H1 (cell line): ENCODE measurements around the gene CENPF. TPM values are rescaled to one million over a fixed set of nuclear protein-coding genes. Genes with fewer than 3 reads are reported as not detected.

Experiments used
- CTCF ChIA-PET: fragments of 300-600 bp; sonication (Branson Sonifier 250); formaldehyde crosslinking; loops from one replicate; lab custom pipeline; 2021; ENCODE audit not compliant: partially characterized antibody; lab: Charles Lee
- POLR2A ChIA-PET: fragments of 300-600 bp; sonication (Branson Sonifier 250); formaldehyde crosslinking; loops from one replicate; lab custom pipeline; 2021; ENCODE audit warnings: inconsistent platforms; ENCODE audit not compliant: partially characterized antibody; lab: Charles Lee
- DNase-seq, 2 experiments: peaks; one replicate each; pipeline versions ENCODE4 v3.0.0 to v3.0.0-alpha.2; 2010 to 2022; ENCODE audit warnings: low spot score in 2 of 2, low read depth in 1 of 2, mixed read lengths in 1 of 2
- FAIRE-seq: peaks from 2 replicates; lab custom pipeline; 2011; peaks lifted over from hg19 to GRCh38; lab: Jason Lieb, UNC
- H2AFZ ChIP-seq: 2 replicates; pipeline ENCODE4 v1.8.1; 2012; ENCODE audit warnings: low read length, inconsistent platforms
- H2AK5ac ChIP-seq: 2 replicates; pipeline ENCODE4 v1.6.1; 2013; ENCODE audit warnings: low read depth, low read length
- H2BK120ac ChIP-seq: replicated peaks from 2 replicates; pipeline ENCODE3; 2013; ENCODE audit warnings: low read depth, low read length, inconsistent platforms
- H2BK12ac ChIP-seq: 2 replicates; pipeline ENCODE4 v1.6.1; 2013; ENCODE audit warnings: low read depth, low read length
- H2BK15ac ChIP-seq: 2 replicates; pipeline ENCODE4 v1.6.1; 2013; ENCODE audit warnings: low read length
- H2BK20ac ChIP-seq: 2 replicates; pipeline ENCODE4 v1.6.1; 2013; ENCODE audit warnings: low read length
- H2BK5ac ChIP-seq: 2 replicates; pipeline ENCODE4 v1.6.1; 2013; ENCODE audit warnings: low read depth, low read length
- H3K14ac ChIP-seq: 2 replicates; pipeline ENCODE4 v1.6.1; 2013; ENCODE audit warnings: inconsistent platforms; ENCODE audit not compliant: insufficient read length
- H3K18ac ChIP-seq: 2 replicates; pipeline ENCODE4 v1.6.1; 2013; ENCODE audit warnings: low read length; ENCODE audit errors: extremely low read depth
- H3K23ac ChIP-seq: 2 replicates; pipeline ENCODE4 v1.6.1; 2013; ENCODE audit warnings: inconsistent platforms; ENCODE audit not compliant: insufficient read length
- H3K23me2 ChIP-seq: 2 replicates; pipeline ENCODE4 v1.6.1; 2013; ENCODE audit warnings: low read depth, low read length
- H3K27ac ChIP-seq: 2 replicates; pipeline ENCODE4 v1.6.1; 2011; ENCODE audit warnings: low read depth, low read length, inconsistent platforms
- H3K27me3 ChIP-seq, 4 experiments: replicated peaks in 1 of 4; 1 replicate in 1 of 4; 2 replicates in 3 of 4; pipeline versions ENCODE4 v1.6.1 to v1.8.1; 2011 to 2013; ENCODE audit warnings: low read length in 3 of 4, mild to moderate bottlenecking in 3 of 4, inconsistent platforms in 2 of 4, mixed read lengths in 2 of 4, moderate library complexity in 1 of 4; ENCODE audit not compliant: control insufficient read depth in 3 of 4, insufficient read depth in 3 of 4; ENCODE audit errors: extremely low read depth in 1 of 4
- H3K36me3 ChIP-seq, 4 experiments: 2 replicates each; pipeline versions ENCODE4 v1.6.1 to v1.8.1; 2011 to 2013; ENCODE audit warnings: mild to moderate bottlenecking in 4 of 4, low read length in 3 of 4, moderate library complexity in 2 of 4, control low read depth in 1 of 4, inconsistent platforms in 1 of 4; ENCODE audit not compliant: insufficient read depth in 4 of 4, control insufficient read depth in 2 of 4
- H3K4ac ChIP-seq: replicated peaks from 2 replicates; pipeline ENCODE3; 2013; ENCODE audit warnings: low read length, low read depth, mixed read lengths, inconsistent platforms; ENCODE audit not compliant: insufficient read length
- H3K4me1 ChIP-seq, 4 experiments: replicated peaks in 1 of 4; 1 replicate in 1 of 4; 2 replicates in 3 of 4; pipeline versions ENCODE4 v1.6.1 to v1.8.1; 2011 to 2013; ENCODE audit warnings: low read length in 3 of 4, inconsistent platforms in 2 of 4, mixed read lengths in 1 of 4; ENCODE audit not compliant: insufficient read depth in 4 of 4, control insufficient read depth in 3 of 4
- H3K4me2 ChIP-seq, 2 experiments: 2 replicates each; pipeline versions ENCODE4 v1.6.1 to v1.8.1; 2011 to 2013; ENCODE audit warnings: low read depth in 2 of 2, low read length in 2 of 2, control low read depth in 1 of 2, inconsistent platforms in 1 of 2, mild to moderate bottlenecking in 1 of 2; ENCODE audit not compliant: insufficient read depth in 1 of 2
- H3K4me3 ChIP-seq, 4 experiments: fragments of 200-600, 300-600 bp in 1 of 4; sonication (generic), shearing (Covaris generic), sonication (Bioruptor Twin) in 1 of 4; 2 replicates each; pipeline versions ENCODE4 v1.5.1 to v1.8.1; 2011 to 2016; ENCODE audit warnings: low read length in 4 of 4, low read depth in 3 of 4, control low read depth in 2 of 4, inconsistent platforms in 2 of 4, mild to moderate bottlenecking in 2 of 4, mixed read lengths in 1 of 4, moderate library complexity in 1 of 4; ENCODE audit not compliant: insufficient read depth in 2 of 4; ENCODE audit errors: extremely low read depth in 1 of 4
- H3K56ac ChIP-seq: replicated peaks from 2 replicates; pipeline ENCODE3; 2013; ENCODE audit warnings: low read depth, mild to moderate bottlenecking, mixed read lengths, low read length, inconsistent platforms; ENCODE audit not compliant: insufficient read length
- H3K79me1 ChIP-seq: 2 replicates; pipeline ENCODE4 v1.6.1; 2013; ENCODE audit warnings: low read depth, low read length, control low read depth
- H3K79me2 ChIP-seq, 2 experiments: 2 replicates each; pipeline versions ENCODE4 v1.6.1 to v1.8.1; 2012 to 2013; ENCODE audit warnings: low read length in 2 of 2, mild to moderate bottlenecking in 2 of 2, inconsistent platforms in 1 of 2; ENCODE audit not compliant: insufficient read depth in 2 of 2, control insufficient read depth in 1 of 2
- H3K9ac ChIP-seq, 4 experiments: replicated peaks in 1 of 4; 1 replicate in 1 of 4; 2 replicates in 3 of 4; pipeline versions ENCODE4 v1.6.1 to v1.8.1; 2011 to 2013; ENCODE audit warnings: low read depth in 3 of 4, low read length in 3 of 4, control low read depth in 2 of 4, mild to moderate bottlenecking in 2 of 4, moderate library complexity in 2 of 4, inconsistent platforms in 1 of 4; ENCODE audit errors: extremely low read depth in 1 of 4
- H3K9me3 ChIP-seq, 2 experiments: 2 replicates each; pipeline versions ENCODE4 v1.6.1 to v1.8.1; 2012 to 2013; ENCODE audit warnings: mild to moderate bottlenecking in 2 of 2, moderate library complexity in 2 of 2, control low read depth in 1 of 2, inconsistent platforms in 1 of 2, low read depth in 1 of 2, low read length in 1 of 2, mixed read lengths in 1 of 2; ENCODE audit not compliant: insufficient read depth in 2 of 2
- H4K20me1 ChIP-seq, 2 experiments: replicated peaks in 1 of 2; 2 replicates each; pipeline versions ENCODE3 to v1.8.1; 2011 to 2013; ENCODE audit warnings: inconsistent platforms in 2 of 2, low read length in 2 of 2, mild to moderate bottlenecking in 1 of 2; ENCODE audit not compliant: insufficient read depth in 2 of 2, control insufficient read depth in 1 of 2
- H4K5ac ChIP-seq: 2 replicates; pipeline ENCODE4 v1.6.1; 2013; ENCODE audit warnings: low read length, low read depth, mixed read lengths, inconsistent platforms; ENCODE audit not compliant: insufficient read length
- H4K8ac ChIP-seq: 2 replicates; pipeline ENCODE4 v1.8.0; 2013; ENCODE audit warnings: mild to moderate bottlenecking, moderate library complexity, low read length, inconsistent platforms; ENCODE audit not compliant: insufficient read depth; ENCODE audit errors: extremely low read depth
- H4K91ac ChIP-seq: replicated peaks from 2 replicates; pipeline ENCODE3; 2013; ENCODE audit warnings: low read length, mixed read lengths, inconsistent platforms; ENCODE audit not compliant: insufficient read length
- ASH2L ChIP-seq: fragments of 200-600, 300-600 bp; sonication (generic); IDR thresholded peaks from one replicate; pipeline ENCODE4 v1.7.1; 2017; ENCODE audit warnings: low read length
- CEBPB ChIP-seq: IDR thresholded peaks from 2 replicates; pipeline ENCODE4 v1.6.1; 2012; ENCODE audit warnings: low read depth, low read length
- CHD1 ChIP-seq: IDR thresholded peaks from 2 replicates; pipeline ENCODE4 v1.6.1; 2012; ENCODE audit warnings: low read depth, low read length, improper control_type of control experiment
- CREB1 ChIP-seq: IDR thresholded peaks from 2 replicates; pipeline ENCODE4 v1.6.1; 2012; ENCODE audit warnings: inconsistent platforms
- HDAC2 ChIP-seq, 2 experiments: fragments of 300-600 bp in 1 of 2; sonication (generic) in 1 of 2; IDR thresholded peaks; 2 replicates each; pipeline ENCODE4 v1.6.1; 2011 to 2012; ENCODE audit warnings: low read depth in 2 of 2, low read length in 2 of 2, mild to moderate bottlenecking in 2 of 2, moderate library complexity in 2 of 2, borderline replicate concordance in 1 of 2, inconsistent platforms in 1 of 2
- MAX ChIP-seq: IDR thresholded peaks from 2 replicates; pipeline ENCODE4 v1.6.1; 2012; ENCODE audit warnings: inconsistent platforms
- RFX5 ChIP-seq: IDR thresholded peaks from 2 replicates; pipeline ENCODE4 v1.6.1; 2011; ENCODE audit warnings: low read depth, low read length, improper control_type of control experiment, borderline replicate concordance
- SIX5 ChIP-seq: IDR thresholded peaks from 2 replicates; pipeline ENCODE4 v1.6.1; 2011; ENCODE audit warnings: mild to moderate bottlenecking, low read depth, low read length
- SP2 ChIP-seq: IDR thresholded peaks from 2 replicates; pipeline ENCODE4 v1.6.1; 2012; ENCODE audit warnings: mild to moderate bottlenecking, low read length, inconsistent platforms
- TCF12 ChIP-seq: IDR thresholded peaks from 2 replicates; pipeline ENCODE4 v1.6.1; 2011; ENCODE audit warnings: low read depth, mild to moderate bottlenecking, low read length
- WGBS, 2 experiments: shearing (Covaris generic) in 1 of 2; methylation state at CpG; one replicate each; pipeline versions ENCODE4 v1.1.6 to v1.1.7; 2013 to 2015; ENCODE audit warnings: low lambda C conversion rate in 2 of 2, mixed read lengths in 2 of 2, inconsistent platforms in 1 of 2, low coverage in 1 of 2, missing lambda C conversion rate in 1 of 2; ENCODE audit not compliant: insufficient replicate concordance in 2 of 2, insufficient coverage in 1 of 2, insufficient read length in 1 of 2; ENCODE audit errors: extremely low coverage in 1 of 2, missing lambda C conversion rate in 1 of 2; 5-methylcytosine and 5-hydroxymethylcytosine counted together
- polyA plus RNA-seq, 7 experiments: library from polyadenylated mRNA; depleted of rRNA in 3 of 7; stranded (reverse) in 5 of 7; unstranded in 2 of 7; fragments of >200 nt in 5 of 7; fragments of 200-250 nt in 2 of 7; gene quantifications; 1 replicate in 5 of 7; 2 replicates in 1 of 7; 4 replicates in 1 of 7; pipeline versions ENCODE4 v1.2.1 to v1.2.3, GENCODE V29; 2011 to 2013; ENCODE audit warnings: missing spikeins in 2 of 7, mixed read lengths in 2 of 7
- total RNA-seq: library from RNA; stranded (reverse); fragmentation: NEBNext Ultra II Directional; extraction: Animal tissue kit (Norgen Biotek cat#: 25700); gene quantifications from 2 replicates; pipeline ENCODE4 v1.2.1, GENCODE V29; 2021
- TF ChIP-seq, protein P1 (sequence below), 3 experiments: IDR thresholded peaks; 1 replicate in 2 of 3; 2 replicates in 1 of 3; pipeline versions ENCODE4 v1.5.1 to v1.6.1; 2011; ENCODE audit warnings: low read length in 3 of 3, mild to moderate bottlenecking in 3 of 3, inconsistent platforms in 2 of 3, low read depth in 1 of 3, moderate library complexity in 1 of 3; ENCODE audit not compliant: insufficient read depth in 1 of 3; ENCODE audit errors: control extremely low read depth in 1 of 3

Gene CENPF
- total and polyA plus RNA-seq, 2 of the 8 experiments (the other 6 are each of a cell fraction or from before 2014, with no cell fraction given): 13.7 to 170 TPM

DNA sequence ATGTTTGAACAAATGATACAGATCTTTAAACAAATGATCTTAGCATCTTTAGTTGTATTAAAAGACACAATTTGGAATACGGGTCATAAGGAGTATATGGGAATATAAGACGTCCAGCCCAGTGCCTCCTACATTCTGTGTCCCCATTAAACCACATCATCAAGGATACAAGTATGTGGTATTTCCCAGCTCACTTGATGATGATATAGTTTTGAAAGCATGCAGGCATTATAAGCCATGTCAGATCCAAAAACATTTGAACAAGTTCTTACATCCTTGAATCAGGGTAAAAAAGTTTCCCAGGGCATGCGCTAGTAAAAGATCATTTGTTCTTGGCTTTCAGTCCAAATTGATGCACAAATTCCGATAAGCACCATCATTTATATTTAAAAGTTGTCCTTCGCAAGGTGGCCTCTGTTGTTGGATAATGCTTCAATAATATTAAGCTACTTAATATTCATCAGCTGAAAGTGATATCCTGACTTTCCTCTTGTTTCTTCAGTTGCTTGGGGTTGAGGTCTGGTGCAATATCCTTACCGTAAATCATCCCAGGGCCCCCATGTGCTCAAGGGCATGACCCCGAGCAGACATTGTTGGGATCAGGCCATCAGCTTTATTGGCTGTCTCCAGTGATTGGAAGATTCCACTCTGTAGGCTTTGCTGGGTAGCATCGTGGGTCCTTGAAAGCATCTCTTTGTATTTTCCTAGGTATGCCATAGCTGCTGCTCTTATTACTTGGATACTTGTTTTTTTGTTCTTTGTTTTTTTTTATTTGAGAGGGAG lies 61.8 kb downstream of the CENPF start:
- ChIA-PET POLR2A (no interaction called here), CTCF (interaction anchor here (0.8 to 1.4 kb wide), 4 partner anchors 12 to 480 kb away, joined by 3 to 5 read pairs (median 4); no protein-coding TSS in a partner anchor)
- Histone ChIP-seq H4K8ac (no peak overlapping the region), H3K79me2 (no peaks in the 10 kb centered on the region; a peak in 1 of 4 replicates), H3K27ac (no peak overlapping the region), H3K27me3 (no peaks in the 10 kb centered on the region), H4K91ac (no peak overlapping the region), H3K23ac (no peak overlapping the region), H2AK5ac (no peak overlapping the region), H4K20me1 (no peaks in the 10 kb centered on the region), H3K79me1 (no peaks in the 10 kb centered on the region), H2BK15ac (no peak overlapping the region), H2BK12ac (no peak overlapping the region), H3K36me3 (peaks cover 12 to 86% (median 60%) of the 10 kb centered on the region in 4 experiments; a peak in 7 of 8 replicates), H2AFZ (no peak overlapping the region), H3K4me1 (no peaks in the 10 kb centered on the region), H3K4me2 (no peak overlapping the region), H3K14ac (no peak overlapping the region), H3K18ac (no peak overlapping the region), H3K9ac (no peak overlapping the region), H4K5ac (no peak overlapping the region), H2BK5ac (no peak overlapping the region), H2BK120ac (no peak overlapping the region), H3K56ac (no peak overlapping the region), H3K4me3 (no peak overlapping the region), H3K4ac (no peak overlapping the region), H2BK20ac (no peak overlapping the region), H3K9me3 (no peaks in the 10 kb centered on the region), H3K23me2 (no peaks in the 10 kb centered on the region)
- DNase-seq (no peak), FAIRE-seq (no peak)
- WGBS, 2 experiments: 94% methylated on average over 8 of the region's 8 CpGs; no CpG with 5 or more reads in 1 of the 2 experiments
- TF ChIP-seq CEBPB (no peak), RFX5 (no peak), MAX (no peak), TCF12 (no peak), ASH2L (no peak), CHD1 (no peak), SP2 (no peak), SIX5 (no peak), HDAC2 (IDR thresholded peaks at IDR 0.05; ENCODE audit: borderline replicate concordance in 1 of 2, low read depth in 2 of 2, low read length in 2 of 2) (no peak), CREB1 (no peak)
- TF ChIP-seq, protein P1, sequence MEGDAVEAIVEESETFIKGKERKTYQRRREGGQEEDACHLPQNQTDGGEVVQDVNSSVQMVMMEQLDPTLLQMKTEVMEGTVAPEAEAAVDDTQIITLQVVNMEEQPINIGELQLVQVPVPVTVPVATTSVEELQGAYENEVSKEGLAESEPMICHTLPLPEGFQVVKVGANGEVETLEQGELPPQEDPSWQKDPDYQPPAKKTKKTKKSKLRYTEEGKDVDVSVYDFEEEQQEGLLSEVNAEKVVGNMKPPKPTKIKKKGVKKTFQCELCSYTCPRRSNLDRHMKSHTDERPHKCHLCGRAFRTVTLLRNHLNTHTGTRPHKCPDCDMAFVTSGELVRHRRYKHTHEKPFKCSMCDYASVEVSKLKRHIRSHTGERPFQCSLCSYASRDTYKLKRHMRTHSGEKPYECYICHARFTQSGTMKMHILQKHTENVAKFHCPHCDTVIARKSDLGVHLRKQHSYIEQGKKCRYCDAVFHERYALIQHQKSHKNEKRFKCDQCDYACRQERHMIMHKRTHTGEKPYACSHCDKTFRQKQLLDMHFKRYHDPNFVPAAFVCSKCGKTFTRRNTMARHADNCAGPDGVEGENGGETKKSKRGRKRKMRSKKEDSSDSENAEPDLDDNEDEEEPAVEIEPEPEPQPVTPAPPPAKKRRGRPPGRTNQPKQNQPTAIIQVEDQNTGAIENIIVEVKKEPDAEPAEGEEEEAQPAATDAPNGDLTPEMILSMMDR (IDR thresholded peaks at IDR 0.05; ENCODE audit: control extremely low read depth in 1 of 3, insufficient read depth in 1 of 3, low read depth in 1 of 3, low read length in 3 of 3): no peak
